NCI-H1417 treated with DMSO at 0.1 percent for 48 hours (cell line): ENCODE results near the gene VCAN.

Experiments
- DNase-seq: peaks from one replicate; lab custom pipeline; 2025; lab: John Stamatoyannopoulos, UW

The VCAN gene

DNA sequence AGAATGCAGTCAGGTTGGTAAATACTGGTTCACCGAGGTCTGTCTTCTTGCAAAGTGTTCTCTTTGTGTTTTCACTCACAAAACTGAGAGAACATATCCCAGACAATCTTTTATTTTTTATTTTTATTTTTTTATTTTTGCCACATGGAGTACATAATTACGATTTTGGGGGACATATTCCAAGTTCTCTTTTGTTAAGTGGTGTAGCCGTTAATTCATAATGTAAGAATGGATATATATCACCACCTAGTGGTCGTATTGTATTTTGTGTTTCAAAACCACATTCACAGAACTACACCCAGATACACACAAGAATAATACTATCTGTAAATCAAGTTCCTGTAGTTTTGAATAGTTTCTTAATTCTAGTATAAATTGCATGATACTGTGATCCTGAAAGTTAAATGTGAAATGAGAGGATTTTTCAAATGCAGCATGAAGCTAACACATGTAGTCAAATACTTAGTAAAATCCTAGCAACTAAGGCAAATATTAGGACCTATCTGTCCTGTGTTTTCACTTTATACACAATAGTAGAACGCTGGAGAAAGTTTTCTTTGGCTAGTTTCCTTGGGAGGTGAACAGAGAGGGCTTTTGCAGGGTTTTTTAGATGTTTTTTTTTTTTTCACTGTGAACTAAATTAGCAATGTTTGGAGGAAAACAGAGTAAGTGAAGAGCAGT lies 92.7 kb downstream of the VCAN start:
- DNase-seq = peak; percentile 19

DNA sequence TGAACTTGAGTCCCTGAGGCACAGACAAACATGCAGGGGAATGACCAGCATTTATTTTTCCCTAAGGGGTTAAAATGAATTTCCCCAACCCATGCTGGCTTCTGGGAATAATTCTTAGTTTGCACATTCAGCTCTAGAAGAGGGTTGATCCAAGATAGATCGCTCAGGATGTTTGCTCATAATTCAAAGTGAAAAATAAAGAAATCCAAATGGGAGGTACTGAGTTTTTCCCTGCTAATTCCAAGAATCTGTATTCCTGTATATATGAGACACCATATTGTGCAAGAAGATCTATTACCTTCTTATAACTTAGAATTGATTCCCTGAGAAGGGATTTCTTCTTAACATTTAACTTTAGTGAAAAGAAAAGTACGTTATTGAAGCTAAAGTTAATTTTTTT lies 96.2 kb downstream of the VCAN start:
- no peak for DNase-seq

DNA sequence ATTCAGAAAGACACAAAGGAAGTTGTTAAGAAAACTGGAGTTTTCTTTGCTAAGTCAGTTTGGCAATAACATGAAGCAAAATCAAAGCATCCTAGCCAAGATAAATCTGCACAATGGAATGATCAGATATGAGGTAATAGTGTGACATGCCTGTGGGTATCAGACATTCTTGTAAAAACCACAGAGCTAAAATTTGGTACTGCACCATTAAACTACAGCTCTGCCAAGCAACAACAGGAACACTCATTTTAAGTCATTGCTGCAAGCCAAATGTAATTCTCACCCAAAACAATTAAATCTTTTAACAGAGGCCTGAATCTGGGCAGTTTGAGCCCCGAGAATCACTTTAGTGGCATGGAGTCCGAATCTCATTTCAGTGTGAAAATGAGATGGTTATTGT lies 96.6 kb downstream of the VCAN start:
- DNase-seq = no peak

DNA sequence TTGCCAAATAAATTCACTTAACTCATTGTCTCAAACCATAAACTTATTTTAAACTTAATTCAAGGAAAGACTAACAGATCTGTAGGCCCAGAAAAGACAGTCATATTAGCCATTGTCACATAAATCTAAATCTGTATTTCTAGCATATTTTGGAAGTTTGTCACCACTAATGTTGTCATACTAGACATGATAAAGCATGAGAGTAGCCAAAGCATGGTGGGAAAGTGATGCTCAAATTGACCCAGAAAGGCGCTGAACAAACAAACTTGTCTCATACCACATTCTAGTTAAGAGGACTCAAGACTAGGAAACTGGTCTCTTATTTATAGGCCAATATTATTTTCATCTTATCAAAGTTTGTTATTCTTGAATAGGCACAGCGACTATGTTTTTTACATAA lies 99.4 kb downstream of the VCAN start:
- DNase-seq = no peak

DNA sequence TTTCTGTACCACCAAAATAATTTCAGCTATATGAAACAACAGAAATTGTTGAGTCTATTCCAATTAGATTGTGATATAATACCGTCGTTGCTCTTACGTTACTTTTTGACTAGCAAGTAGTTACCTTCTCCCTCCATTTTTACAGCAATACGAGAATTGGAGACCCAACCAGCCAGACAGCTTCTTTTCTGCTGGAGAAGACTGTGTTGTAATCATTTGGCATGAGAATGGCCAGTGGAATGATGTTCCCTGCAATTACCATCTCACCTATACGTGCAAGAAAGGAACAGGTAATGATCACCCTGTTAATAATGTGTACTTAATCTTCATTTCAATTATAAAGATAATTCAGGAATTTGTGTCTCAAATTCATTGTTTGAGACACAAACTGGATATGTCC lies 100.7 kb downstream of the VCAN start:
- DNase-seq = no peak

DNA sequence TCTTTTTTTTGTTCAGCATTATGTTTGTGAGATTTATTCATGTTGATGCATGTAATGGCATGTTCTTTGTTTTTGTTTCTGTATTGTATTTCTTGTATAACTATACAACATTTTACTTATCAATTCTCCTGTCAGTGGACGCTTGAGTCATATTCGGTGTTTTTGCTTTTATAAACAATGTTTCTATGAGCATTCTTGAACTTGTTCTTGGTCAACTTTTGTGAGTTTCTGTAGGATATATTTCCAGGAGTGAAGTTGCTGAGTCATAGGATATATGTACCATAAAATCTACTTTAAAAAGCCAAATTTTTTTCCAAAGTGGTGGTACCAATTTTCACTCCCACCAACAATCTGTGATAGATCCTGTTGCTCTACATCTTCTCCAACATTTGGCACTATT lies 104.8 kb downstream of the VCAN start:
- no peak for DNase-seq

DNA sequence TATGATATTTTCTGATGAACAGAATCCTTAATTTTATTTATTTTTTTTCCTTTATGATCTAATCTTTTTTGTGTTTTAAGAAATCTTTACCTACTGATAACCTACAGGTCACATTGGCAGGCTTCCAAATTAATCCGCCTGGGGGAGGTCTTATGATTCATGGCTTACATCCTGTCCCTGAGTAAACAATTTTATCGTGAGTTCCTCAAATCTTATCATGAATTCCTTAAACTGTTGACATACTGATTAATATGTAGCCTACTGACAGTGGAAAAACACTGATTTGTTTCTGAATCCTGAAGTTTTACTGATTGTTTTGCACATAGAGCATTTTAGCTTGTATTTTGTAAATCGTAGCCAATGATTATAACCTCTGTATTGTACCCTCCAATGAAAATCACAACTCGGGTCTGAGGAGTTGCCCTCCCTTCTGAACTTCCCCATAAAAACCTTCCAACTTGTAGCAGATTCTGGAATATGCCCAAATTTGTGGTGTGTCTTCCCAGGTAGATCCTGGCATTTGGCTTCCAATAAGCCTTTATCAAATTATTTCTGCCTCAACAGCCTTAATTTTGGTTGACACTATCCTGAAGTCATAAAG lies 105.6 kb downstream of the VCAN start:
- no peak for DNase-seq

DNA sequence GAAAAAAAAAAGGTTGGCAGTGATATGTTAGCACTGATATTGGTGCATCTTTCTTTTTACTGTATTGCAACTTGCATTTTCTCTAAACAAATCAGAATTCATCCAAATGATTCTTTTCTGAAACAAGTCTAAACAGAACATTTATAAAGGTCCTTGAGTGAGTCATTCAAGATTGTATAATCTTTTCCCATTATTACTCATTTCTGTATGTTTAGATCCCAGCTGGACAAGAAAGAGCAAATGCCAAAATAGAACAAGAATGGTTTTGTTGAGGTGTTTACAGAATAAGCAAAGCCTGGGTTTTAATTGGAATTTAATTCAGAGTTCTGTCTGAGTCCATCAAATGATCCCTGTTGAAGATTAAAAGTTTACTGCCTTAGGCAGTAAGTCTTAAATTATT lies 112.3 kb downstream of the VCAN start:
- no peak for DNase-seq

DNA sequence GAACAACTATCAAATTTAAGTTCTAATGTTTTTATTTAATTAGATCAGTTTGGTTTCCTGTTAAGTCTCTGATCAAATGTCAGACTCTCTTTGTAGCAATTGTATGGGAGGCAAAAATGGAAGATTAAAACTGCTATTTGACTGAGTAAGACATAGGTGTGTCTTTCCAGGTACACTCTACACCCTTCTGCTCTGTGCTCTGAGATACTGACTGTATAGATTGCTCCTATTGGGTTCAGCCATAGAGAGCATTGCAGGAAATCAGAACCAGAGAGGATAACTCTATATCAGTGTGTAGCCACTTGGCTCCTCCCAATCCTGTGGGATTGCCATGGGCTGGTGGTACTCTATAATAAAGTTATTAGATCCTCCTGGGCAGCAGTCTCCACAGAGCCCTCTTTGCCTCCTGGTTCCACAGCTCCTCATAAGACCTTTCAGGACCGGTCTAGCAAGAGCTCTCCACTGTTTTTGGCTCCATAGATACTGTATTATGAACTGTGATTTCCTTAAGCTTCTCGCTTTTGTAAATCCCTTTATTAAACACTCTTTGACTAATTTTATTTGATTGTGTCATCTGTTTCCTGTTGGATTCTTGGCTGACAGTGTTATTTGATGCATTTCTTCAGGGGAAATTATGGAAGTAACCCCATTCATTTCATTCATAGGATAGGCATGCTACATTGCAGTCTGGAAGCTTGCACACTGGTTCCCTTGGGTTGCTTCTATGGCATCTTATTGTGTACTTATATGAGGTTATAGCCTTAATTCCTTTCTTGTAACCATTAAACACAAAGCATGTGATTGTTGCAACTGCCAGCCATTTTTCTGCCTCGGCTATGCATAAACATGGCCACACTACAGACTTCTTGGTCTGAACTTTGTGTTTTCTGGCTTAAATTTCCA lies 115.6 kb downstream of the VCAN start:
- DNase-seq = no peak

DNA sequence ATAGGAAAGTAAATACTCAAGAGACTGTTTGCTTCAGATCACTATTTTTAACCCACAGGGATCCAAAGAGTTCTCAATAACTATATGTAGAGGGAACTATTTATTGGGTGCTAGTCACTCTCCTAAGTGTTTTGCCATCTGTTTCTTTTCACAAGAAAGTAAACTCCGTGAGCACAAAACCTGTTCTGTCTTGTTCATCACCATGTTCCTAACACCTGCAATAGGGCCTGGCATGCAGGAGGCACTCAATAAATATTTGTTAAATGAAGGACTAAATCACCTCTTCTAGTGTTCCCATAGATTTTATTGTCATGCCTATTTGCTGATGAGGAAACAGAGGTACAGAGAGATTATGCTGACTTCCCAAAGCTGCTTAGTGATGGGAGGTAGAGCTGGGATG lies 118.2 kb downstream of the VCAN start:
- peak; percentile 97 for DNase-seq

DNA sequence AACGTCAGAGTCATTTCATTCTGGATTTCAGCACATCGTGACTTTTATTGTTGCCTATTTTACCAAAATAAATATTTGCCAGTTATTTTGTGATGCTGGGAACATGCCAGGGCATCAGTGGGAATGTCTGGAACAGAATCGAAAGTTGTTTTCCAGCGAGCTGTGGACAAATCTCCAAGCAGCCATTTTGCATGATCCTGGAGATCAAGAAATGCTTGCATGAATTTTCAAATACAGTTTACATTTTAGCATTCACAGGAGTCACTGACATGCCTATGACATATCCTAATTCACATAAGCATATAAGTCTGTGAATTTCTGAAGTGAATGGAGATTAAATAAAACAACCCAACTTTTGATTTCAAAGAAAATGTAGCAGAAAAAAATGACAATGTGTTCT lies 119.4 kb downstream of the VCAN start:
- DNase-seq = no peak

DNA sequence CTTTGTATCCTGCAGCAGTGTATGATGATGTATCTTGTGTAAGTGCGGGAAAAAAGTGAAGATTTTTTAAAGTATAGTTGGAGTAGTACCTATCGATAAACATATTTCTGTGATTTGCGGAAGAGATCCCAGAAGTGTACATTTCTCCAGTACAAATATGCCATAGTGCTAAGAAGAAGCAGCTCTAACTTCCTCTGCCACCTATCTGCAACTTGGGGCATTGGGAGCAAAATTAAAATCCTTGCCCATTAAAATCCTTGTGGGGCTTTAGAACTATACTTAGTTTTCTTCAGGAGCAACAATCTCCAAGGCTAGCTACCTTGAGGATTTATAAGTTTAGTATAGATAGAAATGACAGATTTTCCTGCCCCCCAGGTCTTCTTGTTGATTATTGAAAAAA lies 123.7 kb downstream of the VCAN start:
- DNase-seq = no peak

DNA sequence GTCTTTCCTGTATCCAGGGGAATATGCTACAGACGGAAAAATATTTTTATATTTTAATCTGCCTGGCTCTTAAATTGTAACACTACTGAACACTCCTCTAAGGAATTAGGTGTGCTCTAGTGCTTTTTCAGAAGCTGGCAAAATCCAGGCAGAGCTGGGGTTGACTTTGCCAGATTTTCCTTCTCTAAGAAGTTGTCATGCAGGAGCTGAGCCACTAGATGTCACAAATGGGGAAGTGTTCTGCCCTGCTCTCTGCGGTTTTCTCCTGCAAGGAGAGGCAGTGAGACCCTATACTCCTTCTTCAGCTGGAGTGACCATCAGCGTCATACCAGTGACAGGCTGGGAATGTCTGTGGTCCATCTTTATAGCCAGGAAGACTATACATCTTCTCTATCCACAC lies 136.6 kb downstream of the VCAN start:
- no peak for DNase-seq

DNA sequence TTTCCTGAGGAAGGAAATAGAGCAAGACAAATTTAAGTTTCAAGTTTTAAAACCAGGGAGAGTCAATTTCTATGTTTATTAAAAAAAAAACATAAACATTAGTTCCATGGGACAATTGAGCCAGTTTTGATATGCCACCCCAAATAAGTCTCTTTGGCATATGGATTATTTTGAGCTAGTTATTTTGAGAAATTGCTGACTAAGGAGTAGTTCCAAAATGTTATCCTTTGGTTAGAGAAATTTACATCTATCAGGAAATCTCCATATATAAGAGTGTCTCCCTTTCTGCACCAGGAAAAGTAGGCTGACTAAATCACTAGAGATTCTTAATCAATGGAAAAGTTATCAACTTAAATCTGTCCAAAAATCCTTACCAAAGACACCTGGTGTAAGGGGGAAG lies 143.3 kb downstream of the VCAN start:
- DNase-seq = no peak

DNA sequence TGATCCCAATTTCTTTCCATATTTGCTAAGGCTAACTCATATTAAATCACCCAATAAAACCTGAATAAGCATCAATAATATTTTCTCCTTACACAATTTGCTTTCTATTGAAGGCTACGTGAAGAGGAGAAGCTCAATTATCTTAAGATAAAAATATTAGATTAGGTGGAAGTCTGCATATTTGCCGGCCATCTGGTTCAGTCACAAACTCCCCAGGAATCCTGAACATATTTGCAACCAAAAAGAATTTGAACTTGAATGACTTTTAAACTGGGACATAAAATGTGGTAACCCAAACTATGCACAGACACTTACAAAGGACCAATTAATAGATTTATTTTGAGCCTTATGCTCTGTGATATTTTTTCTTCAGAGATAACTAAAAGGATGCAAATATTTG lies 156.8 kb downstream of the VCAN start:
- no peak for DNase-seq
